Measurements from ENCODE around the gene SOX12.

Gene SOX12

GRCh38 chr20:363319-364078 is 38.1 kb downstream of the SOX12 start:
- no peak for TF ChIP-seq CTCF (IDR thresholded peaks at IDR 0.05; ENCODE audit: low read length, missing control alignments)
- no peak overlapping the region for H3K4me3 ChIP-seq (replicated peaks; ENCODE audit: low read depth, low read length)
- no peak for DNase-seq (ENCODE audit: low read depth)

- no peak overlapping the region for H3K4me3 ChIP-seq (replicated peaks; ENCODE audit: low read depth, low read length)
- DNase-seq (ENCODE audit: low read depth): peak; percentile 45
- no peak for TF ChIP-seq CTCF (IDR thresholded peaks at IDR 0.05; ENCODE audit: low read length, missing control alignments)
Measured at GRCh38 chr20:364905-365794, 39.8 kb downstream of the SOX12 start.

- TF ChIP-seq CTCF (IDR thresholded peaks at IDR 0.05; ENCODE audit: low read length, missing control alignments): no peak
- no peak overlapping the region for H3K4me3 ChIP-seq (replicated peaks; ENCODE audit: low read depth, low read length)
- no peak for DNase-seq (ENCODE audit: low read depth)
Measured at GRCh38 chr20:366041-366718, 40.8 kb downstream of the SOX12 start.

GRCh38 chr20:366719-367485 is 41.5 kb downstream of the SOX12 start:
- no peak for DNase-seq (ENCODE audit: low read depth)
- no peak for TF ChIP-seq CTCF (IDR thresholded peaks at IDR 0.05; ENCODE audit: low read length, missing control alignments)

GRCh38 chr20:367486-367887 is 42.1 kb downstream of the SOX12 start:
- no peak for TF ChIP-seq CTCF (IDR thresholded peaks at IDR 0.05; ENCODE audit: low read length, missing control alignments)
- no peak overlapping the region for H3K4me3 ChIP-seq (replicated peaks; ENCODE audit: low read depth, low read length)
- DNase-seq (ENCODE audit: low read depth): no peak

More at GRCh38 chr20:366719-367485, 41.5 kb downstream of the SOX12 start:
- no peak overlapping the region for H3K4me3 ChIP-seq (replicated peaks; ENCODE audit: low read depth, low read length)

GRCh38 chr20:368915-369314 is 43.6 kb downstream of the SOX12 start:
- no peak for DNase-seq (ENCODE audit: low read depth)
- no peak overlapping the region for H3K4me3 ChIP-seq (replicated peaks; ENCODE audit: low read depth, low read length)

More at GRCh38 chr20:368915-369314, 43.6 kb downstream of the SOX12 start:
- TF ChIP-seq CTCF (IDR thresholded peaks at IDR 0.05; ENCODE audit: low read length, missing control alignments): no peak

Data from fibroblast of pulmonary artery (primary cell).